NCI-H226 (cell line): Measurements from ENCODE around the gene GADD45B.
"Not testable (repeated sequence)": the region's sequence is repeated elsewhere in the genome, so short reads cannot be mapped to it uniquely, and the experiment has no call there.

Experiments used
- DNase-seq: peaks from one replicate; pipeline ENCODE4 v3.0.0-alpha.2; 2015

Gene GADD45B

GRCh38 chr19:2490659-2491058 lies 14.7 kb downstream of the GADD45B start:
- DNase-seq = no peak

GRCh38 chr19:2491130-2491801 lies 15.3 kb downstream of the GADD45B start:
- peak; percentile 89 for DNase-seq

- no peak for DNase-seq
Measured at GRCh38 chr19:2492870-2493269, 16.9 kb downstream of the GADD45B start.

GRCh38 chr19:2493448-2493847 lies 17.5 kb downstream of the GADD45B start:
- not testable (repeated sequence) for DNase-seq

- peak; percentile 48 for DNase-seq
Measured at GRCh38 chr19:2494084-2494446, 18.1 kb downstream of the GADD45B start.

- DNase-seq = peak; percentile 65
Measured at GRCh38 chr19:2494447-2495129, 18.7 kb downstream of the GADD45B start.

GRCh38 chr19:2495130-2495641 lies 19.3 kb downstream of the GADD45B start:
- peak; percentile 62 for DNase-seq

- DNase-seq = no peak
Measured at GRCh38 chr19:2495651-2496316, 19.9 kb downstream of the GADD45B start.

GRCh38 chr19:2497186-2497585 lies 21.3 kb downstream of the GADD45B start:
- DNase-seq = no peak

- DNase-seq = no peak
Measured at GRCh38 chr19:2500156-2500555, 24.2 kb downstream of the GADD45B start.

GRCh38 chr19:2500841-2501261 lies 24.9 kb downstream of the GADD45B start:
- DNase-seq = no peak

- peak; percentile 54 for DNase-seq
Measured at GRCh38 chr19:2503521-2504109, 27.7 kb downstream of the GADD45B start.

- DNase-seq = not testable (repeated sequence)
Measured at GRCh38 chr19:2506656-2507055, 30.7 kb downstream of the GADD45B start.

- DNase-seq = no peak
Measured at GRCh38 chr19:2507109-2507508, 31.2 kb downstream of the GADD45B start.

GRCh38 chr19:2509096-2509495 lies 33.2 kb downstream of the GADD45B start:
- DNase-seq = no peak

GRCh38 chr19:2511570-2511969 lies 35.6 kb downstream of the GADD45B start:
- DNase-seq = no peak

GRCh38 chr19:2511991-2512390 lies 36.1 kb downstream of the GADD45B start:
- DNase-seq = no peak

- no peak for DNase-seq
Measured at GRCh38 chr19:2512523-2513431, 36.9 kb downstream of the GADD45B start.

- no peak for DNase-seq
Measured at GRCh38 chr19:2514981-2515518, 39.1 kb downstream of the GADD45B start.

GRCh38 chr19:2516727-2517126 lies 40.8 kb downstream of the GADD45B start:
- no peak for DNase-seq

GRCh38 chr19:2517881-2518601 lies 42.1 kb downstream of the GADD45B start:
- no peak for DNase-seq
